H1 (cell line): ENCODE data around the gene QPCTL. TPM values are rescaled to one million over a fixed set of nuclear protein-coding genes. Genes with fewer than 3 reads are reported as not detected.
A peak's percentile ranks its signal among the peaks of the same experiment; 100 is the strongest.

Source experiments
- ASH2L ChIP-seq: fragments of 200-600, 300-600 bp; sonication (generic); IDR thresholded peaks from one replicate; pipeline ENCODE4 v1.7.1; 2017; ENCODE audit warnings: low read length
- ATF3 ChIP-seq: IDR thresholded peaks from 2 replicates; pipeline ENCODE4 v1.6.1; 2011; ENCODE audit warnings: low read depth, mild to moderate bottlenecking, low read length; ENCODE audit not compliant: insufficient read depth
- GABPA ChIP-seq: IDR thresholded peaks from 2 replicates; pipeline ENCODE4 v1.6.1; 2011; ENCODE audit warnings: mild to moderate bottlenecking, low read length, moderate library complexity, borderline replicate concordance; ENCODE audit not compliant: insufficient read depth
- KDM1A ChIP-seq: fragments of 200-600, 300-600 bp; sonication (generic); IDR thresholded peaks from 2 replicates; pipeline ENCODE4 v1.7.1; 2016; ENCODE audit warnings: mild to moderate bottlenecking, low read length, borderline replicate concordance
- RAD21 ChIP-seq, 2 experiments: IDR thresholded peaks in 1 of 2; conservative IDR thresholded peaks in 1 of 2; 2 replicates each; pipeline ENCODE4 v1.6.1; 2011; ENCODE audit warnings: low read depth in 2 of 2, low read length in 2 of 2, improper control_type of control experiment in 1 of 2, inconsistent platforms in 1 of 2, mild to moderate bottlenecking in 1 of 2, moderate library complexity in 1 of 2
- SRF ChIP-seq: IDR thresholded peaks from 2 replicates; pipeline ENCODE4 v1.6.1; 2011; ENCODE audit warnings: mild to moderate bottlenecking, low read depth, low read length, moderate library complexity
- TAF7 ChIP-seq: optimal IDR thresholded peaks from 2 replicates; pipeline ENCODE3; 2011; ENCODE audit warnings: low read depth, mild to moderate bottlenecking, inconsistent platforms, low read length, moderate library complexity, borderline replicate concordance
- USF2 ChIP-seq: IDR thresholded peaks from 2 replicates; pipeline ENCODE4 v1.6.1; 2011; ENCODE audit warnings: low read length, improper control_type of control experiment
- polyA plus RNA-seq, 7 experiments: library from polyadenylated mRNA; depleted of rRNA in 3 of 7; stranded (reverse) in 5 of 7; unstranded in 2 of 7; fragments of >200 nt in 5 of 7; fragments of 200-250 nt in 2 of 7; gene quantifications; 1 replicate in 5 of 7; 2 replicates in 1 of 7; 4 replicates in 1 of 7; pipeline versions ENCODE4 v1.2.1 to v1.2.3, GENCODE V29; 2011 to 2013; ENCODE audit warnings: missing spikeins in 2 of 7, mixed read lengths in 2 of 7
- total RNA-seq: library from RNA; stranded (reverse); fragmentation: NEBNext Ultra II Directional; extraction: Animal tissue kit (Norgen Biotek cat#: 25700); gene quantifications from 2 replicates; pipeline ENCODE4 v1.2.1, GENCODE V29; 2021

QPCTL gene
- total and polyA plus RNA-seq, 2 of the 8 experiments (the other 6 are each of a cell fraction or from before 2014, with no cell fraction given): 25.2 to 35.3 TPM

- TF ChIP-seq USF2: no peak
- TF ChIP-seq RAD21 (IDR thresholded peaks at IDR 0.05 in 1 of 2, conservative IDR thresholded peaks at IDR 0.05 in 1 of 2; ENCODE audit: low read depth in 2 of 2, low read length in 2 of 2): peak; percentile 4 to 11; a peak in 2 of 4 replicates
- TF ChIP-seq SRF: no peak; the same call in 1 of the 2 replicates
- no peak for TF ChIP-seq TAF7
- peak; percentile 67 for TF ChIP-seq ASH2L
- TF ChIP-seq GABPA: no peak
- no peak for TF ChIP-seq ATF3
- TF ChIP-seq KDM1A: no peak
Measured at GRCh38 chr19:45730368-45731288, 38.2 kb downstream of the QPCTL start, which contains the start of gene FBXO46 (continued).
